Fibroblast of the conjunctiva (primary cell): ENCODE measurements around the gene ZNF697.
A peak's percentile ranks its signal among the peaks of the same experiment; 100 is the strongest.

Experiments
- DNase-seq: peaks from one replicate; pipeline ENCODE4 v3.0.0-alpha.2; 2010; ENCODE audit warnings: low read depth

Gene ZNF697

DNA sequence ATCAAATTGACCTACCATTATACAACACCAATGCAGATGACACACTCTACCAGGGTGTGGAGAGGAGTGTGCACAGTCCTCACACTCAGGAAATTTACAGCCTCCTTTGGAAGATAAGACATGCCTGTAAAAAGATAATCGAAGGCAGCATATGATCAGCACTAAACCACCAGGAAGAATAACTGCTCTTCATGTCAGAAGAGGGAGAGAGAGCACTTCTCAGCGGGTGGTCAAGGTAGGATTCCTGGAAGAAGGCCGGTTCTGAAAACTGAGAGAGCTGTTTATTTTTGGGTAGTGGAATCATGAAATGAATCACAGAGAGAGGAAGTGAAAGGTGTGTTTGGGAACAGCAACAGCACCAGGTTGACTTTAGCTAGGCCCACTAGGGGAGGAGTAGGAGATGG lies 14.0 kb upstream of the ZNF697 start:
- no peak for DNase-seq

GRCh38 chr1:119660253-119661083 lies 12.4 kb upstream of the ZNF697 start:
- no peak for DNase-seq

DNA sequence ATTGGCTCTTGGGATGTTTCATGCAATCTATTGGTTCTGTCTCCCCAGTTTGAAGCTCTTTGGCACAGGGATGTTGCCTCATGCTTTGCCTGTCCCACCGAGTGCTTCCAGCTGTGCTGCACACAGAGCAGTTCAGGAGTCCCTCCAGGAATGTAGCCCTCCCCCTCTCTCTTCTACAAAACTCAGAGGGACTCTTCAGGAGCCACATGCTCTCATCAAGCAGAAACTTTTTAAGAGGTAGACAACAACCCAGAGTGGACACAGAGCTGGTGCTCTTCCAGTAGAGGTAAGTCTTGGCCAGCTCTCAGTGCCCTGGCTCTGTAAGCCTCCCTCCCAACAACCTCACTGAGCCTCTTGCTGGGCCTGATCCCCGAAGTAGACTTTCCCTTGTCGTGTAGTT lies 11.6 kb upstream of the ZNF697 start:
- no peak for DNase-seq

- DNase-seq: no peak
Observed at GRCh38 chr1:119656410-119656955, 8.4 kb upstream of the ZNF697 start.

GRCh38 chr1:119655154-119655553 lies 7.1 kb upstream of the ZNF697 start:
- DNase-seq: no peak

DNA sequence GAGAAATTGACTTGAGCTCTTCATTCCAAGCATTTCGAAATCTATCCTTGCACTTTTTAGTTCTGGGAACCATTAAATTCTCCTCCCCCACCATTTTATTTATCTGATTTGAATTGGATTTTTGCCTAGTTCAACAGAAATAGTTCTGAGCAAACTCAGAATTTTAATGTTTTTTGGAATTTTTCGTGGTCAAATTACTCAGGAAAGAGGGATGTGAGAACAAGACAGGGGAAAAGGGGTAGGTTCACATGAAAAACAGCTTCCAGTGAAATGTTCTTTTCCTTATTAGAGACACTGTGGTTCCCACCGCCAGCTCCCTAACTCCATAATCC lies 5.7 kb upstream of the ZNF697 start:
- no peak for DNase-seq

DNA sequence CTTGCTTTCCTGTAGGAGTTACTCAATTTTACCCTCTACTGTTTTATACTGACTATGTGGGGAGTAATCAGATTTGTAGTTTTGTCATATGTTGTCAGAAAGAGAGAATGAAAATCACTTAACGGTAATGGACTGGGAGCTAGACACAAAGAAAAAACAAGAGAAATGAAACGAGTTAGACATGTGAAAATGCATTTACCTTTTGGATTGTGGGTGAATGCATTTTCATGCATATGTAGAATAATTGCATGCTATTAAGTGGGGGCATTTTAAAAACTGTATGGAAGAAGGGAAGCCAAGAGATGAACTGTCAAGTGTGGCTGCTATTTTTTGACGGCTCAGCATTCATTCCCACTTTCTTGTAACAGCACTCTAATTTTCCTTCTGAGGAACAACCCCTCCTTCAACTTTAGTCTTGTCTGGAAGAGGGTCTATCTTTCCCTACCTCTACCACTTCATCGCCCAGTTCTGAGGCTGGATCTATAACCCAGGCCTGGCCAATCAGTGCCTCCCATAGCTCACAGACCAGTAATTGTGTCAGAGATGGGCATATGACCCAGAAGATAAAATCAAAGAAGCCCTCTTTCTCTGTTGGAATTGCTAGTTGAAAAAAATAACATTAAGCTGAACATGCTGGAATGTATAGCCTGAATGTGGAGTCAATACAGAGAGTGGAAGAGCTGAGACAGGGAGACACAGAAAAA lies 5.2 kb upstream of the ZNF697 start:
- no peak for DNase-seq

DNA sequence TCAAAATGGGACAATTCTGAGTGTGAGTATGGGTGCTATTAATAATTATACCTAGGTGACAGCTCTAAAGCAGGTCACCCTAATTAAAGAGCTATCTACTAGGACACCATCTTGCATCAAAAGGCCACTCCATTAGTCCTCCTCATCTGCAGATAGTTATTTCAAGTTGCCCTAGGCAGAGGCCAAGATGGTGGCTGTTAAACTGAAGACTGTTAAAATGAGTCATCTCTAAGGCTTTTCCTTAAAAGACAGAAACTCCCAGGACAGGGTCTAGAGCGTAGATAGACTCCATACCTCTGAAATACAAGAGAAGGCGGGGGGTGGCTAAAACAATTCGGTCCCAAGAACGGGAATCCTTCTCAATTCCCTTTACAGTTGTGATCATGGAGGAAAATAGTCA lies 4.5 kb upstream of the ZNF697 start:
- DNase-seq: no peak

DNA sequence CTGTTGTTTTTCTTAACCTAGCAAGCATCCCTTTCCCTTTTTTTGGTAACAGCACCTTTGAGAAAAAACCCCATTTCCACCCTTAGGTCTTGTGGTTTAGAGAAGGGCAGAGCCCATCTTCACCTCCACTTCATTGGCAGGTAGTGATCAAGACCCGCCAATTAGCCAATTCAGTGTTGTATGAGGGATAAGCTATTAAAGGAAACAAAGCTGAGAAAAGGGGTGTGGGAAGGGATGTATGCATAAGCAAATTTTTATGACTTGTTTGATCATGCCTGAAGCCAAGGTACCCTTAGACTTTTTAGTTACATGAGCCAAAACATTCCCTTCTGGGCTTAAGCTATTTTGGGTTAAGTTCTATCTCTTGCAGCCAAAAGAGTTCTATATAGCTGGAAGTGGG lies 3.6 kb upstream of the ZNF697 start:
- DNase-seq: no peak

- no peak for DNase-seq
Observed at GRCh38 chr1:119651133-119651532, 3.1 kb upstream of the ZNF697 start.

- no peak for DNase-seq
Observed at GRCh38 chr1:119648620-119649004, 546 bp upstream of the ZNF697 start.

GRCh38 chr1:119647228-119647733 lies 785 bp downstream of the ZNF697 start:
- DNase-seq: no peak

- DNase-seq: peak; percentile 24
Observed at GRCh38 chr1:119646521-119647227, 1.4 kb downstream of the ZNF697 start.

- no peak for DNase-seq
Observed at GRCh38 chr1:119639109-119639508, 9.0 kb downstream of the ZNF697 start.

DNA sequence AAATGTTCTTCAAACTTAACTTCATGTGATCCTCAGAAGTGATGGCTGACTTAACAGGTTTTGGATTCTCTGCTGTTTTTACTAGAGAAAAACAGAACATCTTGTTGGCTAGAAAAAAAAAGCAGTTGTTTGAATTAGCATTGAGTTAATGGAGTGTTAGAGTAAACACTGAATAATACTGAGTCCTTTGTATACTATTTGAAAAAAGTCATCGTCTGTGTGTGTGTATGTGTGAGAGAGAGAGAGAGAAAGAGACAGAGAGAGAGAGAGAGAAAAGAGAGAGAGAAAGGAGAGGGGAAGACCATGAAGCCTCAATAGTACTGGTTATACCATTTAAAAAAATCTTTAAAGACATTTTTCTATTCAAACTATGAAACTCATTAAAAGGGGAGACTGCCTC lies 10.4 kb downstream of the ZNF697 start:
- DNase-seq: no peak

- DNase-seq: no peak
Observed at GRCh38 chr1:119636491-119637089, 11.5 kb downstream of the ZNF697 start.

DNA sequence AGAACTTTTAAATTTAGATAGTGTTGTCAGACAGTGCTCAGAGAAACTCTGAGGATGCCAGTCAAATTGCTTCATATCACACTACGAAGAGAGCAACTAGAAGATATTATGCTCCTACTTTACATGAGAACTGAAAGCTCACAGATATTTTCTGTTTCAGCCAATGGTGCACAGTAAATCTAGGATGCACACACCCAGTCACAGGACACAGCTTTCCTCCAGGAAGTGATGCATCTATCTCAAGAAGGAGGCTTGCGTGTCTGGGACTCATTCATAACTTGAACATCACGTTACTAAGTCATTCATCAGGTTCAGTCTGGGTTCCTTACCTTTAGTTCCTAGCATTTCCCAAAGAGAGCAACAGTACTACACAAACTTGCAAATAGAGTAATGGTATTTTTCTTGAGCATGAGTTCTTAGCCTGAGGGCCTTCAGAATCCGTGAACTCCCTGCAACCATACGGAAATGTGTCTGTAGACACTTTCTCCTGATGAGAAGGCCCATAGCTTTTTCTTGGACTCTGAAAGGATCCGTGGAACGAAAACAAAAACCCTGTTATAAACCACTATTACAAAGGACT lies 12.2 kb downstream of the ZNF697 start:
- DNase-seq: no peak

DNA sequence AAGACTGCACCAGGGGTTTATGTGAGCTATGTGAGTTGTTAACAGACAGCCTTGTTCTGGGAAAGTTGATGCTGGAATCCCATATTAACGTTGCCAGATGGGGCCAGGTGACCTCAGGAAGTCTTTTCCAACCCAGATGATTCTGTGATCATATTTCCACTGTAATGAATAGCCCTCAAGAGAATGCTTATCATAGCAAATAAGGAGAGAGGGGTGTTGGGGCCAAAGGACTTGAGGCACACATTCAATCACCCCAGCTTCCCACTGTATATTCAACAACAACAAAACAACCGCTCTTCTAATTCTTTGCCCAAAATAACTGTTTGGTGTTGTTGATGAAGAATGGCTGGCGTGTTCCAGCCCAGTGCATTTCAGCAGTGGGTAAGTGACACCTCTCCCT lies 14.1 kb downstream of the ZNF697 start:
- no peak for DNase-seq

- DNase-seq: no peak
Observed at GRCh38 chr1:119633575-119633974, 14.5 kb downstream of the ZNF697 start.

DNA sequence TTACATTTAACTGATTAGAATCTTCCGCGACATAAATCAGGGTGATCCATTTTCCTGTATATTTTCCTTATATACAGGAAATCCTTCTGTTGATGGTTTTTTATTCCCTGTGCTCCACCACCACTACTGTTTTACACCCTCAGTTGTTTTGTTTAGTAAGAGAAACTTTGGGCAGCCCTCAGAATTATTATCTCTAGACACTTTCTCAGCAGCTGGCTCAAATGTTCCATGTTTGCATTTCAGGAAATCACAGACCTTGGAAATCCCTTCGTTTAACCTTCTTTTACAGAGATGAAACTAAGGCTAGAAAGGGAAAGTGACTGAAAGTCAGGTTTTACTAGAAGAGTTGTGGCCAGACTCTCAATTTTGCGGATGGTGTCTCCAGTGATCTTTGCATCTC lies 15.2 kb downstream of the ZNF697 start:
- DNase-seq: no peak

DNA sequence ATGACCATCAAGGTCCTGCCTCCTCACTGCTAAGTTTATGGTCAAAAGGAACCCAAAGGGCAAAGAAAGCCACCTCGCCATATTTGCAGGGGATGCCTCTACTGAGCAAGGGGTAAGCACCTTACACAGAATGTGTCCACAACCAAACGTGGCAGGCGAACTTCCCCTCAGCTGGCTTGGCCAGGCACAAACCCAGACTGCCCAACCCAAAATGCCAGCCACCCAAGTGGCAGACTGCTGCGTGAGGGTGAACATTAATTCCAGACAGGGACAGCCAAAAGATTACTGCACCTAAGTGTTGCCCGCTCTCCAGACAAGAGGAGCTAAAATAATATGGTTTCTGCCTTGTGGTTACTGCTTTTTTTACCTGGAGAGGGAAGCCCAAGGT lies 16.0 kb downstream of the ZNF697 start:
- DNase-seq: no peak
